Activated T-cell treated with anti-CD3 and anti-CD28 coated beads, Interleukin-2, amount 50 U/mL, for 24 hours (primary cell): ENCODE measurements around the gene GMDS.

ENCODE experiments used
- DNase-seq: peaks from one replicate; pipeline ENCODE4 v3.0.0-alpha.2; 2020
- H3K27ac Mint-ChIP-seq: 2 replicates; pipeline ENCODE4 v1.8.0; 2020; ENCODE audit warnings: mild to moderate bottlenecking, mixed read lengths
- H3K27me3 Mint-ChIP-seq: 2 replicates; pipeline ENCODE4 v1.8.0; 2020; ENCODE audit warnings: mixed read lengths
- H3K36me3 Mint-ChIP-seq: 2 replicates; pipeline ENCODE4 v1.8.0; 2020; ENCODE audit warnings: low read depth, mixed read lengths
- H3K4me1 Mint-ChIP-seq: 2 replicates; pipeline ENCODE4 v1.8.0; 2020; ENCODE audit warnings: low read depth, mixed read lengths
- H3K4me3 Mint-ChIP-seq: 2 replicates; pipeline ENCODE4 v1.8.0; 2020; ENCODE audit warnings: mild to moderate bottlenecking, moderate library complexity, mixed read lengths
- H3K9me3 Mint-ChIP-seq: 2 replicates; pipeline ENCODE4 v1.8.0; 2020; ENCODE audit warnings: mixed read lengths

GMDS gene

GRCh38 chr6:1908784-1909183 lies 336.6 kb downstream of the GMDS start:
- Mint-ChIP-seq H3K9me3 (no peaks in the 10 kb centered on the region), H3K4me1 (no peaks in the 10 kb centered on the region), H3K4me3 (no peak overlapping the region), H3K27me3 (no peaks in the 10 kb centered on the region), H3K36me3 (peaks cover 14% of the 10 kb centered on the region), H3K27ac (no peak overlapping the region)
- no peak for DNase-seq

DNA sequence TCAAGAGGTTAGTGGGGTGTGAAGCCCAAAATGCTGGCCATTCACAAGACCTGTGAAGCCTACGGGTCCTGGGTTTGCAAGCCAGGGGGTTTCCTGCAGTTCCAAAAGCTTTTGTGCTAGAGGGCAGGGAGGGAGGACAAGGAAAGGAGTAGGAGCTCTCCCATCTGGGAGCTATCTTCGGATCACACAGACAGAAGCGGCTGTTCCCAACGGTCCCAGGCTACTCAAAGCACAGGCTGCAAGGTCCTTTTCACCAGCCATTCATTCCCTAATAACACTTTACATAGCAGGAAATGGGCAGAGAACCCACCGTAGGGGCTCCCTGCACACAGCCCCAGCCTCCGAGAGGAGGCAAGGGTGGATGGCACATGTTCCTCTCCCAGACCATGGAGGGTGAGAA lies 338.8 kb downstream of the GMDS start:
- Mint-ChIP-seq H3K27me3 (no peaks in the 10 kb centered on the region), H3K27ac (no peak overlapping the region), H3K4me1 (no peaks in the 10 kb centered on the region), H3K4me3 (no peak overlapping the region), H3K36me3 (peaks cover 14% of the 10 kb centered on the region), H3K9me3 (no peaks in the 10 kb centered on the region)
- no peak for DNase-seq

DNA sequence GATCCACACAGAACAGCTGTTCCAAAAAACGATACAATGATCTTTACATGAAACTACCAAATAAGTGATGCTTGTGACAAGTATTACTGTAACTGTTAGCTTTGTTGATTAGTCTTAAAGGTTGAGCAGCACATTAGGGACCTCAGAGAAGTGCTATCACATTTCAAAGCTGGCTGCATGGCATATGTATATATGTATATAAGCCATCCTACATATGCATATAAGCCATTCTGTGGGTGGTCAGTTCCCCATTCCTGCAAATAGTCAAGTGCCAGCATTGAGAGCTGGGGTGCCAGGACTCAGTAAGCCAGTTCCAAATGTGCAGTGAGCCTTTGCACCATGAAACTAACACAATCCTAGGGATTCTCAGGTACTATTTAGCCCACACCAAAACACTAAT lies 339.4 kb downstream of the GMDS start:
- Mint-ChIP-seq H3K27me3 (no peaks in the 10 kb centered on the region), H3K4me3 (no peak overlapping the region), H3K4me1 (no peaks in the 10 kb centered on the region), H3K27ac (no peak overlapping the region), H3K9me3 (no peaks in the 10 kb centered on the region), H3K36me3 (peaks cover 14% of the 10 kb centered on the region)
- DNase-seq, result no peak

DNA sequence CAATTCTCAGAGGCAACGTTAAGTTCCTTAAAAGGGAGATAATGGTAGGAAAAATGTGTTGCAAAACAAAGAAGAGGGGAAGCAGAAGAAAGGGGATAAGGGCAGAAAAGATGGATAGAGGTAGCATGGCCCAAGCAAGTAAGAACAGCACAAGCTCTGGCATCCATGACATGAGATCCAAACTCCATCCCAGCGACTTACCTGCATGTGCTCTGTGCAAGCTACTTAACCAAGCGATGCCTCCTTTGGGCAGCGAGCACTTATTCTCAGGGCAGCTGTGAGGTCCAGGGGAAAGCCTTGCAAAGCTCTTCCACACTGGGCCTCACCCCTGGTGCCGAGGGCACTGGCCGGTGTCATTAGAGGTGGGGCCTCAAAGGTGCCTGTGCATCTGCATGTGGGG lies 340.5 kb downstream of the GMDS start:
- H3K4me1 Mint-ChIP-seq, result no peaks in the 10 kb centered on the region
- no peaks in the 10 kb centered on the region for H3K9me3 Mint-ChIP-seq
- peaks cover 14% of the 10 kb centered on the region for H3K36me3 Mint-ChIP-seq
- no peak overlapping the region for H3K27ac Mint-ChIP-seq
- no peaks in the 10 kb centered on the region for H3K27me3 Mint-ChIP-seq
- DNase-seq, result no peak
- no peak overlapping the region for H3K4me3 Mint-ChIP-seq

GRCh38 chr6:1904466-1904799 lies 341.0 kb downstream of the GMDS start:
- Mint-ChIP-seq H3K4me1 (no peaks in the 10 kb centered on the region), H3K27me3 (no peaks in the 10 kb centered on the region), H3K36me3 (peaks cover 10% of the 10 kb centered on the region), H3K4me3 (no peak overlapping the region), H3K27ac (no peak overlapping the region), H3K9me3 (no peaks in the 10 kb centered on the region)
- no peak for DNase-seq

GRCh38 chr6:1903780-1904465 lies 341.5 kb downstream of the GMDS start:
- Mint-ChIP-seq H3K27ac (no peak overlapping the region), H3K27me3 (no peaks in the 10 kb centered on the region), H3K4me3 (no peak overlapping the region), H3K36me3 (peaks cover 5% of the 10 kb centered on the region), H3K9me3 (no peaks in the 10 kb centered on the region), H3K4me1 (no peaks in the 10 kb centered on the region)
- no peak for DNase-seq

- Mint-ChIP-seq H3K27ac (no peak overlapping the region), H3K27me3 (no peaks in the 10 kb centered on the region), H3K4me1 (no peaks in the 10 kb centered on the region), H3K36me3 (peaks cover 1% of the 10 kb centered on the region), H3K9me3 (no peaks in the 10 kb centered on the region), H3K4me3 (no peak overlapping the region)
- no peak for DNase-seq
Observed at GRCh38 chr6:1901556-1901955, 343.8 kb downstream of the GMDS start.

DNA sequence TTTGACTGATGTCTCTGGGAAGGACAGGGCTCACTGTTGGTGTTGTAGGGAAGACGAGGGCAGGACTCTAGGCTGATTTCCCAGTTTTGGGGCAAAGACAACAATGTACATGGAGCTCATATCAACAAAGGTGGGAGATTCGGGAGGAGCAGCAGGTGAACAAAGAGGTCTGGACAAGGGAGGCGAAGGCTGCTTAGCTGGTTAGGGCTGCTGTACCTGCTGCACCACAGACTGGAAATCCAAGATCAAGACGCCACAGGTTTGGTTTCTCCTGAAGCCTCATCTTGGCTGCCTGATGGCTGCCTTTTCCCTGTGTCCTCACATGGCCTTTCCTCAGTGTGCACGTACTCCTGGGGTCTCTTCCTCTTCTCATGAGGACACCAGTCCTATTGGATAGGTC lies 348.5 kb downstream of the GMDS start:
- no peaks in the 10 kb centered on the region for H3K27me3 Mint-ChIP-seq
- H3K4me3 Mint-ChIP-seq, result no peak overlapping the region
- peaks cover 9% of the 10 kb centered on the region for H3K36me3 Mint-ChIP-seq
- no peak for DNase-seq
- H3K27ac Mint-ChIP-seq, result no peak overlapping the region
- H3K9me3 Mint-ChIP-seq, result no peaks in the 10 kb centered on the region
- no peaks in the 10 kb centered on the region for H3K4me1 Mint-ChIP-seq

DNA sequence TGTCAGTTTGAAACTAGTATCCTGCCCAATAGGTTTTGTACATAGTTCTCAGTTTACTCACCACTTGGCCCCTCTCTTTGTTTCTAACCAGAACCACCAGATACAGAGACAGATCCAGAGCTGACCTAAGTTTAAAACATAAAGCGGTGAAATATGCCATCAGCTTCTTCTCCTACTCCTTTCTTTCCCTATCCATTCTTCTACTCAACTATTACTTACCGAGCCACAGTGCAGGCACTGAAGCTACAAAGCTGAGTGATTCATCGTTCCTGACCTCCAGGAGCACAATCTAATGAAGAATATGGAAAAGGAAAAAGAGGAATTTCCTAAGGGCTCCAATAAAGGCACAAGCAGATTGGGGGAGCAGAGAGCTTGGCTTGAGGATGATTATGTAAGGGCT lies 349.7 kb downstream of the GMDS start:
- Mint-ChIP-seq H3K4me3 (no peak overlapping the region), H3K9me3 (no peaks in the 10 kb centered on the region), H3K36me3 (peaks cover 11% of the 10 kb centered on the region), H3K27me3 (no peaks in the 10 kb centered on the region), H3K27ac (no peak overlapping the region), H3K4me1 (peaks cover 9% of the 10 kb centered on the region)
- DNase-seq, result no peak

DNA sequence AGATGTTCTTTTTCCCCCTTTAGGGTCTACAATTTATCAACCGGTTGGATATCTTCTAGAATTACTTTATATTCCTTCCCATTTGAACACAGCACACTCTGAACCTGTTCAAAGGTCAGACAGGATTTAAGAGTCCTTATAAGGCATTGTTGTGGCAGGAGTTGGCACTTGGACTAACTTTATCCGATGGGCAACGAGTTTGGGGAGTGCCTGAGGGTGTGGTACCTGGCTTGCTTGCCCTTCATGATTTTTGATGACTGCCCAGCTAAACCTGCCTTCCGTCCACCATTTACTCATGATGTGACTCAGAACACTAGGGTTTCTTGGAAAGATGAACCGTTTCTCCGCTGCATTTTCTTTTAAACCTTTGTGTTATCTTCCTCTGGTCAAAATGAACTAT lies 350.5 kb downstream of the GMDS start:
- peaks cover 17% of the 10 kb centered on the region for H3K36me3 Mint-ChIP-seq
- peaks cover 16% of the 10 kb centered on the region for H3K4me1 Mint-ChIP-seq
- peaks cover 7% of the 10 kb centered on the region for H3K9me3 Mint-ChIP-seq
- no peaks in the 10 kb centered on the region for H3K27me3 Mint-ChIP-seq
- H3K4me3 Mint-ChIP-seq, result no peak overlapping the region
- H3K27ac Mint-ChIP-seq, result no peak overlapping the region
- no peak for DNase-seq

GRCh38 chr6:1893470-1894130 lies 351.8 kb downstream of the GMDS start:
- Mint-ChIP-seq H3K4me3 (no peak overlapping the region), H3K36me3 (peaks cover 24% of the 10 kb centered on the region), H3K27ac (no peak overlapping the region), H3K4me1 (peaks cover 19% of the 10 kb centered on the region), H3K27me3 (no peaks in the 10 kb centered on the region), H3K9me3 (peaks cover 10% of the 10 kb centered on the region)
- no peak for DNase-seq

DNA sequence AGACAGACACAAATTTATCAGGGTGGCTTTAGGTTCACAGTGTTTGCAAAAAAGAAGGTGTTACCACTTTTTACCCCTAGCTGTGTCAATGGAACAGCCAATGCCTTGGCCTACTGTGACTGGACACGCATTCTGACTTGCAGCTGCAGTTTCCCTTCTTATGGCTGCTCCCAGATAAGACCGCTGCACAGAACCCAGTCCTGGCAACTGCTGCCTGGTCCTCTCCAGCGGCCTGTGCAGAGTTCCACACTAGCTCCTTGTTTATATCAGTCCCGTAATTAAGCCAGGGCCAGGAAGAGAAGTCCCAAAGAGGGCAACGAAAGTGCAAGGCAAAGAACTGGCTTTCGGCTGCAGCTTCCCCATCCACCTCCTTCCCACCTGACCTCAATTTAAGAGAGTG lies 352.7 kb downstream of the GMDS start:
- Mint-ChIP-seq H3K27me3 (no peaks in the 10 kb centered on the region), H3K4me1 (peaks cover 19% of the 10 kb centered on the region), H3K36me3 (peaks cover 24% of the 10 kb centered on the region), H3K27ac (no peak overlapping the region), H3K4me3 (no peak overlapping the region), H3K9me3 (peaks cover 10% of the 10 kb centered on the region)
- no peak for DNase-seq

DNA sequence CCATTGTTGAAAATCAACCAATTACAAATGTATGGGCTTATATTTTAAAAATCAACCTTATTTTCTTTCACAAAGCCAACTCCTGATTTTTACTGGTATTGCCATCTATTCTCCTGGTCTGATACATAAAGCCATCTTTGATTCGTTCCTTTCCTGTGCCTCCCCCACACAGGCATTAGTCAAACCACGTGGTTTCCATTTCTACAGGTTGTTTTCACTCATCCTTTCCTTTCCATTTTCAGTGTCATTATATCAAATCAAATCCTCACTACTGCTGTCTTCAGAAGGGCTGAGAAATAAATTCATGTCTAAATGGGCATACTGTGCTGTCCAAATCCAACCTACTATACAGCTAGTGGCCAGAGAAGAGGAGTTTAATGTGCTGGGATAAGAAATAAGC lies 354.4 kb downstream of the GMDS start:
- peaks cover 24% of the 10 kb centered on the region for H3K36me3 Mint-ChIP-seq

GRCh38 chr6:1890071-1890470 lies 355.3 kb downstream of the GMDS start:
- no peak overlapping the region for H3K4me3 Mint-ChIP-seq
- peaks cover 19% of the 10 kb centered on the region for H3K4me1 Mint-ChIP-seq
- peaks cover 10% of the 10 kb centered on the region for H3K9me3 Mint-ChIP-seq
- no peak for DNase-seq
- no peak overlapping the region for H3K27ac Mint-ChIP-seq
- no peaks in the 10 kb centered on the region for H3K27me3 Mint-ChIP-seq
- H3K36me3 Mint-ChIP-seq, result peaks cover 24% of the 10 kb centered on the region

More for the DNA sequence above, 354.4 kb downstream of the GMDS start:
- H3K27ac Mint-ChIP-seq, result no peak overlapping the region
- H3K4me3 Mint-ChIP-seq, result no peak overlapping the region
- no peaks in the 10 kb centered on the region for H3K27me3 Mint-ChIP-seq
- peaks cover 19% of the 10 kb centered on the region for H3K4me1 Mint-ChIP-seq
- H3K9me3 Mint-ChIP-seq, result peaks cover 10% of the 10 kb centered on the region
- no peak for DNase-seq

DNA sequence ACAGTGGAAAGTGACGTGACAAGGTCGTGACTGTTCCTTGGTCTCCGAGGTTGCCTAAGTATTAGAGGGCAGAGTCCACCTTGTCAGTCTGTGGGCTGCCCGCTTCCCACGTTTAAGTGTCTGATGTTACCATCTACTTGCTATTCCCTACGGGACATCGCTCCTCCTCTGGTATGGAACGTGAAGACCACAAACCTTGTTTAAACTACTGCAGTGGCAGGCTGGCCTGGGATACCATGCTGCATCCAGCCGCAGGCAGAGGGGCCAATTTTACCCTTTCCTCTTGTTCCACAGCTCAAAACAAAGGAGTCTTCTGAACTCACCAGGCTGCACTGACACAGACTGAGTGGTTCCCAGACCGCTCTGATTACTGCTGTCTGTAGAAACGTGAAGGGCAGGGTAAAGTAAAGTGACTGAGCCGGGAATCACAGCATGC lies 359.8 kb downstream of the GMDS start:
- Mint-ChIP-seq H3K4me1 (peaks cover 9% of the 10 kb centered on the region), H3K4me3 (no peak overlapping the region), H3K27ac (no peak overlapping the region), H3K27me3 (no peaks in the 10 kb centered on the region), H3K9me3 (peaks cover 9% of the 10 kb centered on the region), H3K36me3 (peaks cover 13% of the 10 kb centered on the region)
- no peak for DNase-seq
